Astrocyte (in vitro differentiated cells and primary cell): ENCODE data around the gene APOB. TPM values are rescaled to one million over a fixed set of nuclear protein-coding genes. Genes with fewer than 3 reads are reported as not detected.
A peak's percentile ranks its signal among the peaks of the same experiment; 100 is the strongest.

Experiments
- DNase-seq: peaks from one replicate; pipeline ENCODE4 v3.0.0-alpha.2; 2010; ENCODE audit warnings: low read depth
- FAIRE-seq: peaks from 2 replicates; lab custom pipeline; 2011; peaks lifted over from hg19 to GRCh38; lab: Jason Lieb, UNC
- H2AFZ ChIP-seq: 2 replicates; pipeline ENCODE4 v1.6.0; 2012; ENCODE audit warnings: low read depth, low read length, inconsistent platforms
- H3K27ac ChIP-seq: 2 replicates; pipeline ENCODE4 v1.5.1; 2011; ENCODE audit warnings: low read depth, low read length, inconsistent platforms
- H3K27me3 ChIP-seq: 2 replicates; pipeline ENCODE4 v1.6.0; 2011; ENCODE audit warnings: low read length, inconsistent platforms; ENCODE audit not compliant: insufficient read depth
- H3K36me3 ChIP-seq: 2 replicates; pipeline ENCODE4 v1.5.1; 2011; ENCODE audit warnings: low read length, inconsistent platforms; ENCODE audit not compliant: insufficient read depth
- H3K4me1 ChIP-seq: 2 replicates; pipeline ENCODE4 v1.5.1; 2011; ENCODE audit warnings: low read length, inconsistent platforms; ENCODE audit not compliant: insufficient read depth
- H3K4me2 ChIP-seq: 2 replicates; pipeline ENCODE4 v1.6.0; 2012; ENCODE audit warnings: low read length, inconsistent platforms
- H3K4me3 ChIP-seq: 2 replicates; pipeline ENCODE4 v1.5.1; 2011; ENCODE audit warnings: low read depth, mild to moderate bottlenecking, low read length, inconsistent platforms; ENCODE audit not compliant: insufficient read depth
- H3K79me2 ChIP-seq: 2 replicates; pipeline ENCODE4 v1.6.0; 2012; ENCODE audit warnings: mild to moderate bottlenecking, low read length, inconsistent platforms; ENCODE audit not compliant: insufficient read depth
- H3K9ac ChIP-seq: 2 replicates; pipeline ENCODE4 v1.6.0; 2012; ENCODE audit warnings: mild to moderate bottlenecking, low read length, inconsistent platforms
- H3K9me3 ChIP-seq: 2 replicates; pipeline ENCODE4 v1.5.1; 2012; ENCODE audit warnings: low read depth, mild to moderate bottlenecking, low read length, inconsistent platforms; ENCODE audit not compliant: insufficient read depth
- H4K20me1 ChIP-seq: 2 replicates; pipeline ENCODE4 v1.6.0; 2012; ENCODE audit warnings: low read length, inconsistent platforms; ENCODE audit not compliant: insufficient read depth
- H3K27ac Mint-ChIP-seq: one replicate; pipeline ENCODE4 v1.8.0; 2021; ENCODE audit warnings: mild to moderate bottlenecking, mixed read lengths; ENCODE audit not compliant: unreplicated experiment
- H3K27me3 Mint-ChIP-seq: one replicate; pipeline ENCODE4 v1.8.0; 2021; ENCODE audit warnings: low read depth, mixed read lengths; ENCODE audit not compliant: unreplicated experiment
- H3K36me3 Mint-ChIP-seq: one replicate; pipeline ENCODE4 v1.8.0; 2021; ENCODE audit warnings: low read depth, mixed read lengths; ENCODE audit not compliant: unreplicated experiment
- H3K4me1 Mint-ChIP-seq: one replicate; pipeline ENCODE4 v1.8.0; 2021; ENCODE audit warnings: low read depth, mixed read lengths; ENCODE audit not compliant: unreplicated experiment
- H3K4me3 Mint-ChIP-seq: one replicate; pipeline ENCODE4 v1.8.0; 2021; ENCODE audit warnings: mild to moderate bottlenecking, moderate library complexity, mixed read lengths; ENCODE audit not compliant: unreplicated experiment
- H3K9me3 Mint-ChIP-seq: one replicate; pipeline ENCODE4 v1.8.0; 2021; ENCODE audit warnings: mild to moderate bottlenecking, mixed read lengths; ENCODE audit not compliant: unreplicated experiment
- CTCF ChIP-seq: IDR thresholded peaks from 2 replicates; pipeline ENCODE4 v1.5.1; 2011; ENCODE audit warnings: low read depth, mild to moderate bottlenecking, inconsistent platforms, low read length, moderate library complexity; ENCODE audit not compliant: insufficient read depth
- EZH2 ChIP-seq: IDR thresholded peaks from 2 replicates; pipeline ENCODE4 v1.6.1; 2012; ENCODE audit warnings: mild to moderate bottlenecking, low read length, inconsistent platforms; ENCODE audit not compliant: insufficient read depth
- total RNA-seq: library from RNA; stranded (reverse); gene quantifications from 2 replicates; pipeline ENCODE4 v1.2.1, GENCODE V29; 2021

The APOB gene
- total RNA-seq, 1 donor from 2014 or later = 0.05 TPM

- no peak overlapping the region for H3K27ac Mint-ChIP-seq
- Histone ChIP-seq H2AFZ (no peak overlapping the region), H3K27ac (no peak overlapping the region), H3K79me2 (no peaks in the 10 kb centered on the region), H3K9ac (no peak overlapping the region), H3K4me2 (no peak overlapping the region), H4K20me1 (no peaks in the 10 kb centered on the region), H3K27me3 (no peaks in the 10 kb centered on the region), H3K4me1 (no peaks in the 10 kb centered on the region), H3K36me3 (no peaks in the 10 kb centered on the region), H3K4me3 (no peak overlapping the region), H3K9me3 (no peaks in the 10 kb centered on the region)
- no peak for TF ChIP-seq EZH2
- TF ChIP-seq CTCF = no peak
- FAIRE-seq (no peak), DNase-seq (no peak)
- peaks cover 14% of the 10 kb centered on the region for H3K27me3 Mint-ChIP-seq
- H3K4me1 Mint-ChIP-seq = peaks cover 2% of the 10 kb centered on the region
- H3K4me3 Mint-ChIP-seq = no peak overlapping the region
- no peaks in the 10 kb centered on the region for H3K9me3 Mint-ChIP-seq
- H3K36me3 Mint-ChIP-seq = no peaks in the 10 kb centered on the region
Observed at GRCh38 chr2:21052044-21052443, 8.2 kb upstream of the APOB start.

GRCh38 chr2:21050164-21050563 lies 6.3 kb upstream of the APOB start:
- Histone ChIP-seq H3K27me3 (no peaks in the 10 kb centered on the region), H4K20me1 (no peaks in the 10 kb centered on the region), H3K4me2 (no peak overlapping the region), H3K79me2 (no peaks in the 10 kb centered on the region), H3K9ac (no peak overlapping the region), H3K9me3 (no peaks in the 10 kb centered on the region), H2AFZ (no peak overlapping the region), H3K27ac (no peak overlapping the region), H3K4me3 (no peak overlapping the region), H3K4me1 (no peaks in the 10 kb centered on the region), H3K36me3 (no peaks in the 10 kb centered on the region)
- Mint-ChIP-seq H3K27ac (no peak overlapping the region), H3K9me3 (no peaks in the 10 kb centered on the region), H3K36me3 (no peaks in the 10 kb centered on the region), H3K4me1 (peaks cover 2% of the 10 kb centered on the region), H3K4me3 (no peak overlapping the region), H3K27me3 (peaks cover 15% of the 10 kb centered on the region)
- DNase-seq (no peak), FAIRE-seq (no peak)
- TF ChIP-seq CTCF (no peak), EZH2 (no peak)

GRCh38 chr2:21047141-21048009 lies 3.5 kb upstream of the APOB start:
- DNase-seq (no peak), FAIRE-seq (no peak)
- H4K20me1 ChIP-seq = no peaks in the 10 kb centered on the region
- H3K27me3 ChIP-seq = peaks cover 4% of the 10 kb centered on the region
- H3K4me3 ChIP-seq = no peak overlapping the region
- peaks cover 6% of the 10 kb centered on the region for H3K4me1 Mint-ChIP-seq
- peaks cover 2% of the 10 kb centered on the region for H3K9me3 Mint-ChIP-seq
- peaks cover 31% of the 10 kb centered on the region for H3K27me3 Mint-ChIP-seq
- TF ChIP-seq EZH2 (no peak), CTCF (no peak)
- no peak overlapping the region for H2AFZ ChIP-seq
- no peak overlapping the region for H3K4me3 Mint-ChIP-seq
- no peaks in the 10 kb centered on the region for H3K36me3 ChIP-seq
- no peak overlapping the region for H3K27ac ChIP-seq
- no peaks in the 10 kb centered on the region for H3K36me3 Mint-ChIP-seq
- no peak overlapping the region for H3K4me2 ChIP-seq
- H3K9me3 ChIP-seq = no peaks in the 10 kb centered on the region
- no peak overlapping the region for H3K9ac ChIP-seq
- peak overlapping the region; percentile 14 for H3K27ac Mint-ChIP-seq
- H3K4me1 ChIP-seq = no peaks in the 10 kb centered on the region
- H3K79me2 ChIP-seq = no peaks in the 10 kb centered on the region
